GM23248 (cell line): ENCODE data around the gene CTNNA3.

ENCODE experiments used
- EZH2 ChIP-seq: fragments of 200-600 bp; sonication (generic); IDR thresholded peaks from 2 replicates; pipeline ENCODE4 v1.6.1; 2018; ENCODE audit warnings: antibody characterized with exemption, mild to moderate bottlenecking; ENCODE audit not compliant: insufficient read depth, poor library complexity, severe bottlenecking
- EZH2phosphoT487 ChIP-seq: fragments of 200-600 bp; sonication (generic); IDR thresholded peaks from 2 replicates; pipeline ENCODE4 v1.6.1; 2018; ENCODE audit warnings: antibody characterized with exemption, moderate library complexity, mild to moderate bottlenecking, low read depth; ENCODE audit not compliant: insufficient read depth

DNA sequence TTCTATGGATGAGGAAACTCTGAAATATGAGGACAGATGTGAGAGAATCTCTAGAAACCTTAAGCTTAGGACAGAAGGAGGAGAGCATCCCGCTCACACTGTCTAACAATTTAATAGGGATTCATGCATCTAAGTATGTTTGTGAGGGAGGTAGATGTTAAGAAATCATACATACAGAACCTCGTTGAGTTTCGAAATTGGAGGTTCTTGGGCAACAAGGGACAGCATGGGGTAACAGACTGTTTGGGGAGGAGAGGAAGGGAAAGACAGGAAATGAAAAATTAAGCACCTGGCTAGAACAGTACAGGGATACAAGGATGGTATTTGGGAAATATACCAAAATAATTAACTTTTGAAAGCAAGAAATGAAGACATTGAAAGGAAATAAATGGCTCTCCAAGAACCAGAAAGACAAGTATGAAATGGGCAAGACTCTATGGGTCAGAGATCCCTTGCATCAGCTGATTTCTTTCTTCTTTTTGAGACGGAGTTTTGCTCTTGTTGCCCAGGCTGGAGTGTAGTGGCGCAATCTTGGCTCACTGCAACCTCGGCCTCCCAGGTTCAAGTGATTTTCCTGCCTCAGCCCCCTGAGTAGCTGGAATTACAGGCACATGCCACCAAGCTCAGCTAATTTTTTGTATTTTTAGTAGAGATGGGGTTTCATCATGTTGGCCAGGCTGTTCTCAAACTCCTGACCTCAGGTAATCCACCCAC is 207.9 kb downstream of the CTNNA3 start:
- TF ChIP-seq EZH2 (no peak), EZH2phosphoT487 (no peak)
